K562 (cell line): Measurements from ENCODE around the gene KMT2A. TPM values are rescaled to one million over a fixed set of nuclear protein-coding genes. Genes with fewer than 3 reads are reported as not detected.

Experiments
- ATAC-seq: fragments of 200-7000 bp; cut with Tn5 transposase; 3 replicates; pipeline ENCODE4 v1.9.1; 2020; ENCODE audit warnings: moderate library complexity
- BruUV-seq: library from RNA; stranded (reverse); fragments of 400-500 nt; replicated peaks from 2 replicates; lab custom pipeline; 2021; lab: Mats Ljungman, UMichigan
- CTCF ChIA-PET: fragments of 300-600 bp; formaldehyde crosslinking; extraction: SDS; loops from one replicate; lab custom pipeline; 2021; ENCODE audit warnings: low intra/inter-chr PET ratio; lab: Yijun Ruan, JAX
- POLR2A ChIA-PET: fragments of 300-600, 350-650 bp; sonication (Branson Sonifier 250); formaldehyde crosslinking; extraction: SDS; loops from one replicate; lab custom pipeline; 2021; ENCODE audit warnings: antibody characterized with exemption, inconsistent platforms; lab: Yijun Ruan, JAX
- DNase-seq, 4 experiments: peaks; one replicate each; pipeline versions ENCODE4 v3.0.0 to v3.0.0-alpha.2; 2011 to 2018; ENCODE audit warnings: low spot score in 3 of 4, mixed read lengths in 3 of 4; ENCODE audit errors: extremely low read depth in 1 of 4
- FAIRE-seq: peaks from 2 replicates; lab custom pipeline; 2011; peaks lifted over from hg19 to GRCh38; lab: Jason Lieb, UNC
- H2AFZ ChIP-seq: 2 replicates; pipeline ENCODE4 v1.6.0; 2011; ENCODE audit warnings: low read depth, low read length, control low read depth, inconsistent platforms
- H3K27ac ChIP-seq: fragments of 200-600 bp; 3 replicates; pipeline ENCODE4 v1.8.0; 2011; ENCODE audit warnings: low read depth, mild to moderate bottlenecking, control low read depth, inconsistent platforms, low read length, moderate library complexity, mixed read lengths; ENCODE audit errors: extremely low read depth
- H3K27me3 ChIP-seq, 2 experiments: fragments of 300-600 bp in 1 of 2; 2 replicates in 1 of 2; 3 replicates in 1 of 2; pipeline versions ENCODE4 v1.6.0 to v1.8.0; 2011; ENCODE audit warnings: inconsistent platforms in 2 of 2, low read length in 2 of 2, mild to moderate bottlenecking in 1 of 2, mixed read lengths in 1 of 2, moderate library complexity in 1 of 2; ENCODE audit not compliant: control insufficient read depth in 2 of 2, insufficient read depth in 2 of 2
- H3K36me3 ChIP-seq: fragments of 300-600 bp; 3 replicates; pipeline ENCODE4 v1.8.0; 2011; ENCODE audit warnings: mild to moderate bottlenecking, low read length, inconsistent platforms; ENCODE audit not compliant: control insufficient read depth, insufficient read depth
- H3K4me1 ChIP-seq, 2 experiments: fragments of 200-600 bp in 1 of 2; replicated peaks in 1 of 2; 2 replicates in 1 of 2; 3 replicates in 1 of 2; pipeline versions ENCODE4 v1.5.1 to v1.8.0; 2011; ENCODE audit warnings: inconsistent platforms in 2 of 2, low read length in 2 of 2, mild to moderate bottlenecking in 1 of 2, mixed read lengths in 1 of 2, moderate library complexity in 1 of 2; ENCODE audit not compliant: control insufficient read depth in 2 of 2, insufficient read depth in 2 of 2
- H3K4me2 ChIP-seq: 2 replicates; pipeline ENCODE4 v1.6.1; 2011; ENCODE audit warnings: low read length, control low read depth, inconsistent platforms, mixed read lengths; ENCODE audit not compliant: insufficient read depth
- H3K4me3 ChIP-seq: fragments of 200-600 bp; sonication (generic), shearing (Covaris generic); 2 replicates; pipeline ENCODE4 v1.5.1; 2016; ENCODE audit warnings: control low read depth, inconsistent platforms
- H3K79me2 ChIP-seq: fragments of 200-600 bp; 3 replicates; pipeline ENCODE4 v1.8.0; 2011; ENCODE audit warnings: low read length, inconsistent platforms; ENCODE audit not compliant: control insufficient read depth, insufficient read depth
- H3K9ac ChIP-seq, 2 experiments: 2 replicates each; pipeline versions ENCODE4 v1.6.0 to v1.6.1; 2011; ENCODE audit warnings: low read depth in 2 of 2, low read length in 2 of 2, control low read depth in 1 of 2, inconsistent platforms in 1 of 2, mild to moderate bottlenecking in 1 of 2, mixed read lengths in 1 of 2; ENCODE audit not compliant: insufficient read depth in 1 of 2
- H3K9me1 ChIP-seq: one replicate; pipeline ENCODE4 v1.6.0; 2011; ENCODE audit warnings: inconsistent platforms, mild to moderate bottlenecking, low read length, moderate library complexity; ENCODE audit not compliant: control insufficient read depth, insufficient read depth
- H3K9me3 ChIP-seq: replicated peaks from 2 replicates; pipeline ENCODE4 v1.5.1; 2011; ENCODE audit warnings: low read depth, low read length, inconsistent platforms; ENCODE audit not compliant: control insufficient read depth, insufficient read depth
- H4K20me1 ChIP-seq: replicated peaks from 2 replicates; pipeline ENCODE4 v1.6.1; 2011; ENCODE audit warnings: low read length, inconsistent platforms, mixed read lengths; ENCODE audit not compliant: control insufficient read depth, insufficient read depth
- CBX8 ChIP-seq: fragments of 200-600 bp; sonication (generic); IDR thresholded peaks from 2 replicates; pipeline ENCODE4 v1.6.1; 2012; ENCODE audit warnings: borderline replicate concordance, mixed run types, low read depth, mild to moderate bottlenecking, moderate library complexity, mixed read lengths, low read length, control low read depth, inconsistent platforms; ENCODE audit not compliant: poor library complexity, severe bottlenecking; ENCODE audit errors: extremely low read depth
- SMAD3 ChIP-seq: fragments of 450-650 bp; formaldehyde crosslinking; conservative IDR thresholded peaks from 2 replicates; pipeline ENCODE4 v1.4.0; 2020; ENCODE audit warnings: mild to moderate bottlenecking
- SNIP1 ChIP-seq: fragments of 450-650 bp; IDR thresholded peaks from 2 replicates; pipeline ENCODE4 v1.7.1; 2017; ENCODE audit warnings: low read depth, mild to moderate bottlenecking
- THRB ChIP-seq: fragments of 450-650 bp; formaldehyde crosslinking; conservative IDR thresholded peaks from 2 replicates; pipeline ENCODE4 v1.4.0; 2022; ENCODE audit warnings: mild to moderate bottlenecking, missing genetic modification characterization
- ZBTB33 ChIP-seq: sonication (generic); formaldehyde crosslinking; IDR thresholded peaks from 2 replicates; pipeline ENCODE4 v1.8.1; 2023; ENCODE audit warnings: mild to moderate bottlenecking, missing genetic modification reagents
- ZNF282 ChIP-seq: sonication (generic); formaldehyde crosslinking; IDR thresholded peaks from 2 replicates; pipeline ENCODE4 v1.8.1; 2023; ENCODE audit warnings: missing genetic modification reagents
- WGBS: fragments of 100-300 bp; shearing (Covaris generic); methylation state at CpG from one replicate; pipeline ENCODE4 v1.1.6; 2016; ENCODE audit warnings: low coverage, mixed read lengths; ENCODE audit not compliant: insufficient coverage; ENCODE audit errors: missing lambda C conversion rate; 5-methylcytosine and 5-hydroxymethylcytosine counted together
- in situ Hi-C: fragments of 300-500 bp; cut with MboI; formaldehyde crosslinking; loops from 4 replicates; pipeline ENCODE4 v1.15.0; 2018; ENCODE audit warnings: inconsistent platforms, mixed read lengths
- intact Hi-C: fragments of 100-400 bp; cut with micrococcal nuclease; formaldehyde crosslinking; loops from 2 replicates; pipeline ENCODE4 v1.14.2; 2022
- polyA plus RNA-seq, 8 experiments: library from polyadenylated mRNA; depleted of rRNA in 4 of 8; stranded (reverse) in 5 of 8; unstranded in 3 of 8; fragments of >200 nt; fragmentation: Nextera tagmentation in 2 of 8; fragmentation: Illumina TruSeq in 1 of 8; extraction: Ambion mirVana in 2 of 8; extraction: Trizol in 1 of 8; gene quantifications; 2 replicates each; pipeline versions ENCODE4 v1.2.1 to v1.2.3, GENCODE V29; 2011 to 2014; ENCODE audit warnings: inconsistent platforms in 1 of 8, missing spikeins in 1 of 8
- total RNA-seq, 7 experiments: library from RNA; depleted of rRNA in 6 of 7; stranded (reverse); fragments of >200 nt in 6 of 7; fragmentation: Illumina TruSeq in 2 of 7; extraction: Trizol in 2 of 7; gene quantifications; 2 replicates each; pipeline versions ENCODE4 v1.2.1 to v1.2.3, GENCODE V29; 2011 to 2021; ENCODE audit warnings: low replicate concordance in 1 of 7
- TF ChIP-seq, protein P1 (sequence below): IDR thresholded peaks from 2 replicates; pipeline ENCODE4 v1.6.1; 2016; ENCODE audit warnings: missing genetic modification characterization, missing compliant biosample characterization
- TF ChIP-seq, protein P2 (sequence below): sonication (generic); formaldehyde crosslinking; IDR thresholded peaks from 2 replicates; pipeline ENCODE4 v1.9.0; 2022; ENCODE audit warnings: mild to moderate bottlenecking, missing genetic modification reagents

The KMT2A gene
- total and polyA plus RNA-seq, 9 of the 15 experiments (the other 6 are each of a cell fraction or from before 2014, with no cell fraction given) = 9.6 to 59.9 (median 32.6) TPM

- TF ChIP-seq, protein P1, sequence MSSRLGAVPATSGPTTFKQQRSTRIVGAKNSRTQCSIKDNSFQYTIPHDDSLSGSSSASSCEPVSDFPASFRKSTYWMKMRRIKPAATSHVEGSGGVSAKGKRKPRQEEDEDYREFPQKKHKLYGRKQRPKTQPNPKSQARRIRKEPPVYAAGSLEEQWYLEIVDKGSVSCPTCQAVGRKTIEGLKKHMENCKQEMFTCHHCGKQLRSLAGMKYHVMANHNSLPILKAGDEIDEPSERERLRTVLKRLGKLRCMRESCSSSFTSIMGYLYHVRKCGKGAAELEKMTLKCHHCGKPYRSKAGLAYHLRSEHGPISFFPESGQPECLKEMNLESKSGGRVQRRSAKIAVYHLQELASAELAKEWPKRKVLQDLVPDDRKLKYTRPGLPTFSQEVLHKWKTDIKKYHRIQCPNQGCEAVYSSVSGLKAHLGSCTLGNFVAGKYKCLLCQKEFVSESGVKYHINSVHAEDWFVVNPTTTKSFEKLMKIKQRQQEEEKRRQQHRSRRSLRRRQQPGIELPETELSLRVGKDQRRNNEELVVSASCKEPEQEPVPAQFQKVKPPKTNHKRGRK (tag) = no peak
- TF ChIP-seq, protein P2, sequence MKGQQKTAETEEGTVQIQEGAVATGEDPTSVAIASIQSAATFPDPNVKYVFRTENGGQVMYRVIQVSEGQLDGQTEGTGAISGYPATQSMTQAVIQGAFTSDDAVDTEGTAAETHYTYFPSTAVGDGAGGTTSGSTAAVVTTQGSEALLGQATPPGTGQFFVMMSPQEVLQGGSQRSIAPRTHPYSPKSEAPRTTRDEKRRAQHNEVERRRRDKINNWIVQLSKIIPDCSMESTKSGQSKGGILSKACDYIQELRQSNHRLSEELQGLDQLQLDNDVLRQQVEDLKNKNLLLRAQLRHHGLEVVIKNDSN = 0 out of 2 replicates have a peak, but pooled peaks have one; percentile 17
Measured at GRCh38 chr11:118530180-118530682, 93.9 kb downstream of the KMT2A start (continued).

DNA sequence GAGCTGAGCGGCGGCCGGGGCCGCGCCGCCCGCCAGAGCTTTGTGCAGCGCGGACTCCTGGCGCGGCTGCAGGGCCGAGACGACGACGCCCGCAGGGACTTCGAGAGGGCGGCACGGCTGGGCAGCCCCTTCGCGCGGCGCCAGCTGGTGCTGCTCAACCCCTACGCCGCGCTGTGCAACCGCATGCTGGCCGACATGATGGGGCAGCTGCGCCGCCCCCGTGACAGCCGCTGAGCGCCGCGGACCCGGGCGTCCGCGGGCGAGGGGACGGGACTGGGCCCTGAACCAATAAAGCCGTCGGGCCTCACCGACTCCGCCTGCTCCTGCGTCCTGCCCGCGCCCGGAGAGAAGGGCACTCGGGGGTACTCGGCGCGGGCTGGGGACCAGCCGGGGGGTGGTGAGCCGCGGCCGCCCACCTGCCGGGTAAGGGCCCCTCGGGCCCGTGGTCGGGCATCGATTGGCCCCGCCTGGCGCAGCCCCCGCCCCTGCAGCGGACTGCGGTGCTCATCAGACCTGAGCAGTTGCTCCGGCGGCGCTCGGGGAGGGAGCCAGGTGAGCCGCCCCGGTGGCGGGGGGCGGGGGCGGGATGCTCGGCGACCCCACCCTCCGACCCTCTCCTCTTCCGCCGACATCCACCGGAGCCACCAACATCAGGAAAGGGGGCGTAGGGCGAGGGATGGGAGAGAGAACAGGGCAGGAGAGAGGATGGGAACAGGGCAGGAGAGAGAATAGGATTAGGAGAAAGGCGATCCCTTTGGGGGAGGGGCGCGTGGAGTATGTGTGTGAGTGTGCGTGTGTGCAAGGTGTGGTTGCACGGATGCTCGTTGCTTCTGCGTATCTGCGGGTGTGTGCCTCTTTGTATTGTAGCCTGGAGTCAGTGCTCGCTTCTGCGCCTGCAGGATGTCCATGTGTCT is 94.6 kb downstream of the KMT2A start, which contains the start of gene TMEM25:
TMEM25 (plus strand) TSS at position 510 of the 914 bp plus-strand sequence. CDS start 610 bp downstream, outside the sequence.
- no peaks in the 10 kb centered on the region; the same call in 2 of the 3 replicates for H3K36me3 ChIP-seq
- intact Hi-C loops = loop anchor here (5.0 kb wide), 1 partner anchor 36 kb away; the partner anchor contains the start of gene IFT46
- peak within 1 kb of the TSS; percentile 85 for H3K4me2 ChIP-seq
- H3K4me1 ChIP-seq = peaks cover 9 to 43% of the 10 kb centered on the region in 2 experiments; a peak in 4 of 5 replicates
- FAIRE-seq (no peak), ATAC-seq (peak; percentile 83), DNase-seq (peak; percentile 70 to 93 (median 90))
- no peaks in the 10 kb centered on the region for H3K27me3 ChIP-seq
- peak within 1 kb of the TSS; percentile 69 to 91 for H3K9ac ChIP-seq
- H4K20me1 ChIP-seq = no peaks in the 10 kb centered on the region
- CTCF ChIA-PET = interaction anchor here (0.6 kb wide), 1 partner anchor 185 kb away, joined by 3 read pairs; no protein-coding TSS in a partner anchor
- peak within 1 kb of the TSS; percentile 52 for H3K27ac ChIP-seq
- WGBS = 3% methylated on average over 76 of the region's 94 CpGs
- H2AFZ ChIP-seq = peak within 1 kb of the TSS; percentile 91
- H3K4me3 ChIP-seq = peak within 1 kb of the TSS; percentile 65
- H3K9me3 ChIP-seq = no peaks in the 10 kb centered on the region
- H3K9me1 ChIP-seq = no peaks in the 10 kb centered on the region
- in situ Hi-C loops = no loop called here
- POLR2A ChIA-PET = interaction anchor here (0.6 to 1.2 kb wide), 5 partner anchors 16 to 1253 kb away, joined by 3 to 8 read pairs (median 3); partner anchors contain the start of gene ARCN1
- no TSS peak for BruUV-seq
- H3K79me2 ChIP-seq = no peaks in the 10 kb centered on the region; the same call in 2 of the 3 replicates
- no peak for TF ChIP-seq THRB
- TF ChIP-seq CBX8 = no peak
- peak; percentile 28; the same call in 1 of the 2 replicates for TF ChIP-seq ZBTB33
- TF ChIP-seq SMAD3 = 0 out of 2 replicates have a peak, but pooled peaks have one; percentile 17
- 0 out of 2 replicates have a peak, but pooled peaks have one; percentile 71 for TF ChIP-seq ZNF282
- TF ChIP-seq SNIP1 = no peak
